Heart left ventricle (tissue), 13 donors: Measurements from ENCODE around the gene GPLD1.

ENCODE experiments used
- POLR2A ChIP-seq, 2 donors: fragments of 450-650 bp; IDR thresholded peaks; one replicate each; pipeline ENCODE4 v1.6.1; 2017; ENCODE audit warnings: antibody characterized with exemption in 2 of 2, mild to moderate bottlenecking in 2 of 2, moderate library complexity in 2 of 2
- TF ChIP-seq, protein P1 (sequence below), 12 donors: fragments of 200-600 bp; sonication (generic) in 4 of 12; IDR thresholded peaks; one replicate each; pipeline versions ENCODE4 v1.5.0 to v1.8.0; 2018 to 2022; ENCODE audit warnings: antibody characterized with exemption in 12 of 12, mild to moderate bottlenecking in 5 of 12
- donor health status: ischemic (EF 13 %, LVEDD 7.1; RV severe dilation, severe dysfunction).
- donor health status: DM: no; HTN: yes; CAD: no.
- donor health status: DM: no; HTN: no; CAD: no.
- donor health status: ischemic (EF 25% LVEDD 6.9; RV normal size, moderate dysfunction).
- donor health status: ischemic (EF 25% LVEDD 5.7; RV mildly dilated, moderate dysfunction).
- donor health status: ischemic (EF 35%, LVEDD 5.7; RV mildly dilated, moderate dysfunction).
- donor health status: nonischemic (EF 11% LVEDD 7.7; RV severe dilation, severe dysfunction).
- donor health status: DM: yes; HTN: yes; CAD: no.
- donor health status: PGD.
- donor health status: ischemic (EF 29% LVEDD 5.4; RV normal size, mild dysfunction).
- donor health status: nonischemic (EF 23%, LVEDD 6.1; RV moderate dilation, normal function).

DNA sequence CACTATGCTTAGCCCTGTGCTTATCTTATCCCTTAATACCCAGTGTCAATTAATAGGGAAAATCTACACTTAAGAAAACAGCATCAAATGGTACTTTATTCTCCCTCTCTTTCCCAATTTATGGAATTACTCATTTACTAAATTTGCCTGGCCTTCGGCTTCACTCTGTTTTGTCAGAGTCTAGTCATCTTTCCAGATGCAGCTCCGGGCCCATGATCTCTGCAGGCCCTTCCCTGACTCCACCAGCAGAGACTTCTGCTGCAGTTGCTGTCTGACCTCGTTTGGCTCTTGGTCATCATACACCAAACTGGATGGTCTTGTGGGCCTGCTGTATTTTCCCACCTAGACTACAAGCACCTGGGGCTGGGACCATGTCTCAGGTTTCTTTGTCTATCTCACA is 59.3 kb downstream of the GPLD1 start:
- TF ChIP-seq, protein P1, sequence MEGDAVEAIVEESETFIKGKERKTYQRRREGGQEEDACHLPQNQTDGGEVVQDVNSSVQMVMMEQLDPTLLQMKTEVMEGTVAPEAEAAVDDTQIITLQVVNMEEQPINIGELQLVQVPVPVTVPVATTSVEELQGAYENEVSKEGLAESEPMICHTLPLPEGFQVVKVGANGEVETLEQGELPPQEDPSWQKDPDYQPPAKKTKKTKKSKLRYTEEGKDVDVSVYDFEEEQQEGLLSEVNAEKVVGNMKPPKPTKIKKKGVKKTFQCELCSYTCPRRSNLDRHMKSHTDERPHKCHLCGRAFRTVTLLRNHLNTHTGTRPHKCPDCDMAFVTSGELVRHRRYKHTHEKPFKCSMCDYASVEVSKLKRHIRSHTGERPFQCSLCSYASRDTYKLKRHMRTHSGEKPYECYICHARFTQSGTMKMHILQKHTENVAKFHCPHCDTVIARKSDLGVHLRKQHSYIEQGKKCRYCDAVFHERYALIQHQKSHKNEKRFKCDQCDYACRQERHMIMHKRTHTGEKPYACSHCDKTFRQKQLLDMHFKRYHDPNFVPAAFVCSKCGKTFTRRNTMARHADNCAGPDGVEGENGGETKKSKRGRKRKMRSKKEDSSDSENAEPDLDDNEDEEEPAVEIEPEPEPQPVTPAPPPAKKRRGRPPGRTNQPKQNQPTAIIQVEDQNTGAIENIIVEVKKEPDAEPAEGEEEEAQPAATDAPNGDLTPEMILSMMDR (IDR thresholded peaks at IDR 0.05): no peak
- TF ChIP-seq POLR2A (IDR thresholded peaks at IDR 0.05): no peak
